KOPT-K1 (cell line): ENCODE measurements around the gene OSCP1.

Source experiments
- H3K27ac ChIP-seq: fragments of 200-600 bp; sonication (generic); 2 replicates; pipeline ENCODE4 v1.5.1; 2016; ENCODE audit warnings: antibody characterized with exemption, mild to moderate bottlenecking, low read depth, low read length; ENCODE audit not compliant: poor library complexity, severe bottlenecking
- H3K36me3 ChIP-seq: fragments of 200-600 bp; sonication (generic); 2 replicates; pipeline ENCODE4 v1.5.1; 2017; ENCODE audit warnings: antibody characterized with exemption, mild to moderate bottlenecking, low read length, moderate library complexity; ENCODE audit not compliant: insufficient read depth
- H3K9me3 ChIP-seq: fragments of 200-600 bp; sonication (generic); 2 replicates; pipeline ENCODE4 v1.5.1; 2017; ENCODE audit warnings: antibody characterized with exemption, low read length, mild to moderate bottlenecking; ENCODE audit not compliant: insufficient read depth, poor library complexity, severe bottlenecking

The OSCP1 gene

DNA sequence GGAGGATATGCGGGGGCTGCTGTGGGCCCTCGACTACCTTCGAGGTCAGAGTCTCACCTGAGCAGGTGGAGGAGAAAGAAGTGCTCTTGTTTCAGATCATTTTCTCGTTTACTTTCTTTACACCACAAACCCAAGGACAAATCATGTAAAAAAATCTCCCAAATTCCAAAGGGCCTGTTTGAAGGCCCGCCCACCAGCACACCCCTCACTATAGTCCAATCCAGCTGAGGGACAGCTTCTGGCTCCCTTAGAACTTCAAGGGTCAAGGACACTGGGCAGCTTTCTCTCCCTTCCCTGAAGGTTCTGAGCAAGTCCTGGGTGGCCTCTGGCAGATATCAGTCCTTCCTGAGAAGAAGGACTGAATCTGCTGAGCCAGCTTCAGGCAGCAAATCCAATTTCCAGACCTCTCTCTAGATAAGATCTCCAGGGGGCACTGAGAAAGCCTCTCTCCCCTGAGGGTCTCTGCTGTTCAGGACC lies 70.1 kb downstream of the OSCP1 start:
- peaks cover 9% of the 10 kb centered on the region; the same call in 1 of the 2 replicates for H3K36me3 ChIP-seq
- no peak overlapping the region for H3K27ac ChIP-seq
- H3K9me3 ChIP-seq = no peaks in the 10 kb centered on the region

DNA sequence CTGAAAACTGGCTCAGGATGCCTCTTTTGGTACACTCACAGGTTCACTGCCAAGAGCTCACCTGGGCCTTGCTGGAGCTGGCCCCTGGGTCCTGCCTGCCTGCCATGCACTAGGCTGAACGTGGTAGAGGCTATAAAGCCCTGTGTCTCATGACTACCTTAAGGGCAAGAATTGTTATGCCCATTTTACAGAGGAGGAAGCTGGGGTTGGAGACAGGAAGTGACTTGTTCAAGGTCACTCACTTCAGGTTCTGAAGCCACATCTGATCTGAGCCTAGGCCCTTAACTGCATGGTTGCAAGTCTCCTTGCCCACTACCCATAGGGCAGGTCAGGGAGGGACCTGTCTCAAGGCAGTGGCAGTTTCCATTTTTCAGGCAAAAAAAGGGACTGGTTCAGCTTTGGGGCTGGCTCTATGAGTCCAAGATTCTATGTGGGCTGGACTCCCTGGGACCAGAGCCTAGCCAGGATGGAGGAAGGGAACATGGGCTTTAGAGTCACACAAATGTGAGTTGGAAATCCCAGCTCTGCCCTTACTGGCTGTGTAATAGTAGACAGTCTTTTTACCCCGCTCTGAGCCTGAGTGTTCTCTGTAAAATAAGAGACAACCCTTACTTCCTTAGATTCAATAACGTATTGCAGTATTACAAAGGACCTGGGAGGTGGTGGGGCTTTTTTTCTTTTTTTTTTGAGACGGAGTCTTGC lies 72.3 kb downstream of the OSCP1 start:
- Histone ChIP-seq H3K27ac (peak overlapping the region; percentile 43), H3K9me3 (no peaks in the 10 kb centered on the region), H3K36me3 (peaks cover 10% of the 10 kb centered on the region)

GRCh38 chr1:36372617-36373016 lies 77.6 kb downstream of the OSCP1 start:
- no peaks in the 10 kb centered on the region for H3K9me3 ChIP-seq
- peaks cover 4% of the 10 kb centered on the region; the same call in 1 of the 2 replicates for H3K36me3 ChIP-seq
- no peak overlapping the region for H3K27ac ChIP-seq

DNA sequence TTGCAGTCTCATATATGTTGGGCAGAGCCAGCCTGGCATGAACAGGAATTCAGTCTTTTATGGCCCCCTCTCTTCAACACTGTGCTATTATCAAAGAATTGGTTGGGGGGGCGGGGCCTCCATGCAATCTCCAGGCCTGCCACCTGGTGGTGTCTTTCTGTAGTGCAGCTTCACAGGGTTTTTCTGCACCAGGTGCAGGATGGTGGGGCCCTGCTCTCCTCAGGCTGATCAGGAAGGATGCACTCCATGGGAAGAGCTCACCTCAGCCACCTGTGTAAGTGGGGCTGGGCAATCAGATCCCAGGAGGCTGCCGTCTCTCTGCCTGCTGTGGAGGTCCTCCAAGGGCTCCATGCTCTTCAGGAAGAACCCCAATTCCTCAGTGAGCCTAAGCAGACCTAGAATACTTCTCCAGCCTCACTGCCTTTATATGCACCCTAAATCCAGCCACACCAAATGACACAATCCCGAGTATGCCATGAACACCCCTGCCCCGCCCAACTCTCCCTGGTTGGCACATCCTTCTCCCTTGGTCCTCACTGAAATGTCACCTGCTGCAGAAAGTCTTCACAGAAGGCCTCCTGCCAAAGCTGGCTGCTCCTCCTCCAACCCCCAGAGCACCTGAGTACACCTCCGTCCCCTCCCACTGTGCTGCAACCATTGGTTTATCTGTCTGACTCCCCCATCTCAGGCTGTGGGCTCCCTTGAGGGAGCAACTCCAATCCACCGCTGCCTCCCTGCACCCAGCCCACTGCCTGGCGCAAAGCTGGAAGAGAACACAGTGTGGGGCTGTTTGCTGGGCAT lies 81.0 kb downstream of the OSCP1 start:
- H3K27ac ChIP-seq = peak overlapping the region; percentile 1
- no peaks in the 10 kb centered on the region for H3K9me3 ChIP-seq
- H3K36me3 ChIP-seq = peaks cover 4% of the 10 kb centered on the region; the same call in 1 of the 2 replicates
